Stimulated activated CD8-positive, alpha-beta memory T cell treated with anti-CD3 and anti-CD28 coated beads, Interleukin-4, amount 100 ng/mL, for 48 hours (primary cell): ENCODE results near the gene BAHCC1.

ENCODE experiments used
- DNase-seq: peaks from one replicate; pipeline ENCODE4 v3.0.0-alpha.2; 2020

Gene BAHCC1

GRCh38 chr17:81464586-81464985 is 69.3 kb downstream of the BAHCC1 start:
- no peak for DNase-seq

- DNase-seq: no peak
These were observed 70.7 kb downstream of the BAHCC1 start for GRCh38 chr17:81465910-81466309.

GRCh38 chr17:81466564-81467472 is 71.6 kb downstream of the BAHCC1 start:
- DNase-seq: no peak

- no peak for DNase-seq
These were observed 73.0 kb downstream of the BAHCC1 start for GRCh38 chr17:81468111-81468769.

GRCh38 chr17:81468770-81469121 is 73.5 kb downstream of the BAHCC1 start:
- no peak for DNase-seq

GRCh38 chr17:81469266-81469665 is 74.0 kb downstream of the BAHCC1 start:
- DNase-seq: no peak

GRCh38 chr17:81470270-81470943 is 75.2 kb downstream of the BAHCC1 start:
- DNase-seq: no peak

GRCh38 chr17:81470944-81471817 is 75.9 kb downstream of the BAHCC1 start:
- no peak for DNase-seq

GRCh38 chr17:81471818-81472456 is 76.7 kb downstream of the BAHCC1 start:
- DNase-seq: peak; percentile 51

GRCh38 chr17:81473019-81473418 is 77.8 kb downstream of the BAHCC1 start:
- no peak for DNase-seq

GRCh38 chr17:81474958-81475357 is 79.7 kb downstream of the BAHCC1 start:
- no peak for DNase-seq

- no peak for DNase-seq
These were observed 80.8 kb downstream of the BAHCC1 start for GRCh38 chr17:81476097-81476496.

GRCh38 chr17:81476635-81477034 is 81.4 kb downstream of the BAHCC1 start:
- no peak for DNase-seq

GRCh38 chr17:81477173-81477572 is 81.9 kb downstream of the BAHCC1 start:
- no peak for DNase-seq

GRCh38 chr17:81478119-81478518 is 82.9 kb downstream of the BAHCC1 start:
- DNase-seq: no peak

- DNase-seq: no peak
These were observed 84.2 kb downstream of the BAHCC1 start for GRCh38 chr17:81479175-81480071.

- DNase-seq: no peak
These were observed 85.1 kb downstream of the BAHCC1 start for GRCh38 chr17:81480140-81481072.

- DNase-seq: peak; percentile 62
These were observed 86.0 kb downstream of the BAHCC1 start for GRCh38 chr17:81481073-81481799.

GRCh38 chr17:81481815-81482505 is 86.7 kb downstream of the BAHCC1 start:
- no peak for DNase-seq
